Motor neuron (in vitro differentiated cells): ENCODE results near the gene HMGN2. TPM values are rescaled to one million over a fixed set of nuclear protein-coding genes. Genes with fewer than 3 reads are reported as not detected.

Source experiments
- ATAC-seq, 8 experiments: fragments of 200-7000 bp; cut with Tn5 transposase; replicated peaks in 6 of 8; 2 replicates each; pipeline ENCODE4 v1.8.0; 2021; ENCODE audit warnings: mild to moderate bottlenecking in 8 of 8, moderate library complexity in 8 of 8
- H3K27ac ChIP-seq, 2 donors: fragments of 250-450 bp; sonication (Bioruptor Pico); 2 replicates each; pipeline ENCODE4 v1.9.0; 2021; ENCODE audit warnings: antibody characterized with exemption in 2 of 2, mild to moderate bottlenecking in 2 of 2, moderate library complexity in 1 of 2
- H3K4me1 ChIP-seq, 2 donors: fragments of 250-450 bp; sonication (Bioruptor Pico); replicated peaks in 1 of 2; 2 replicates each; pipeline ENCODE4 v1.6.1; 2021; ENCODE audit warnings: antibody characterized with exemption in 2 of 2, mild to moderate bottlenecking in 2 of 2, moderate library complexity in 1 of 2
- H3K4me3 ChIP-seq, 5 donors: fragments of 250-450 bp; sonication (Bioruptor Pico); 2 replicates each; pipeline ENCODE4 v1.9.0; 2021; ENCODE audit warnings: antibody characterized with exemption in 5 of 5, mild to moderate bottlenecking in 5 of 5, moderate library complexity in 4 of 5
- WGBS, 10 experiments: fragments of 450-650 bp; shearing (Covaris generic); methylation state at CpG; one replicate each; pipeline ENCODE4 v1.0.0; 2022; 5-methylcytosine and 5-hydroxymethylcytosine counted together
- in situ Hi-C, 9 experiments: fragments of 400-800 bp; cut with MboI; loops; one replicate each; pipeline ENCODE4 v1.15.0; 2021; ENCODE audit warnings: low sequenced_read_pairs in 9 of 9, low pct_unique_long_range_greater_than_20kb in 2 of 9; ENCODE audit not compliant: unreplicated experiment in 9 of 9
- total RNA-seq, 8 experiments: library from RNA; unstranded; fragments of 300-600 nt; gene quantifications; 2 replicates each; pipeline versions ENCODE4 v1.2.3 to v1.2.4, GENCODE V29; 2022

HMGN2 gene
- total RNA-seq, 8 experiments from 2014 or later = 105 to 1,573 (median 517) TPM

DNA sequence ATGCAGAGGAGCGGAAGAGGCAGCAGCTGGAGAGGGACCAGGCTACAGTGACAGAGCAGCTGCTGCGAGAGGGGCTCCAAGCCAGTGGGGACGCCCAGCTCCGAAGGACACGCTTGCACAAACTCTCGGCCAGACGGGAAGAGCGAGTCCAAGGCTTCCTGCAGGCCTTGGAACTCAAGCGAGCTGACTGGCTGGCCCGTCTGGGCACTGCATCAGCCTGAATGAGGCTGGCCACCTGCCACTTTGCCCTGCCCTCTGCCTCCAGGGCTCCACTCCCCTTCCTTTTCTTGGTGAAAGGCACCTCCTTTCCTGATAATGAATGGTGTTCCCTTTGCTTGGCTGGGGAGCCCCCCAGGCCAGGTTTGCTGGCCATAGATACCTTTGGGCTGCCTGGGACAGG is 3.3 kb upstream of the HMGN2 start:
- Histone ChIP-seq H3K27ac (no peak overlapping the region), H3K4me1 (peaks cover 14 to 16% of the 10 kb centered on the region in 2 donors), H3K4me3 (no peak overlapping the region)
- 22 to 100% (median 80%) methylated on average over 1 to 5 of the region's 10 CpGs; no CpG with 5 or more reads in 5 of the 10 experiments for whole genome bisulfite sequencing, 10 experiments
- peak in 1 of 8 experiments; percentile 1 for ATAC-seq
- in situ Hi-C loops = no loop called here

DNA sequence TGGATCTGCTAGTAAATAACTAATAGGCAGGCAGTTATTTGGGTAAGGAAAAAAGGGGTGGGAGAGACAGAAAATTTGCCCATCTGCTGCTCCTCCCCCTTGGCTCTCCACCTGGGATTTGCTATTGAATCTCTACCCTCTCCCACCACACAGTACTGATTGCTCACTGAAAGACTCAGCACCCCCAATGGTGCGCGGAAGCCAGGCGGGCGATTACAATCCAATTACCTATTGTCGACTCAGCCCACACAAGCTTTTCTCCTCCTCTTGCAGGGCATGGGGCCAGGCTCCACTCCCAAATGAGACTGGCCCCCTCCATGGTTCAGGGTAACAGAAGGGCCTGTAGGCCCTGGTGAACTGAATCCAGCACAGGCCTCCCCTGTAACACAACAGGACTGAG is 2.7 kb upstream of the HMGN2 start:
- no peak for ATAC-seq
- H3K4me3 ChIP-seq = no peak overlapping the region
- in situ Hi-C loops = no loop called here
- no peak overlapping the region for H3K27ac ChIP-seq
- H3K4me1 ChIP-seq = peaks cover 20 to 22% of the 10 kb centered on the region in 2 donors
- 14 to 100% (median 77%) methylated on average over 1 to 5 of the region's 5 CpGs; no CpG with 5 or more reads in 4 of the 10 experiments for WGBS, 10 experiments

DNA sequence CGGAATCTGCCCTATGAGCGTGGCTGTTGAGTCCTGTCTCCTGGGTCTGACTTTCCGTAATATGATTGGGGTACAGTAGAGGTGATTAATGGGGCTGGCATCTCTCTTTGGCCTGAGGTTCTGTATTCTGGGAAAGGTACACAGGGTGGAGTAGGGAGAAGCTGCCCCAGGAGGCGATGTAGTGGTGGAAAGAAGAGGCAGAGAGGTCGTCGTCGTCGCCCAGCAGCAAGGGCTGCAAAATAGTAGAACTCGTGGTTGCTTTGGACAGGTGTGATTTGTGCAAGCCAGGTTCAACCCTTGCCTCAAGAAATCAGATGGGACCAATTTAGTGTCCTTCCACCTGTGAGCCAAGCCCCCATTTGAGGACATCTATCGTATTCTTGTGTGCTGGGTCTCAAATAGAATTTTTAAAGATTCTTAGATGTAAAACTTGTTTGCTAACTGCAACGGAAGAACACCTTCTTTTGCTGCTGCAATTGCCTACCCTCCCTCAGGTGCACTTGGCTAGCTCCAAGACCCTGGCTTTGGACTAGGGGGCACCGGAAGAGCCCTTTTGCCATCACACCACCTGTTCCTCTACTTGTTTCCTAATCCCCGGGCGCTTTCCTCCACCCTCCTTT is 1.3 kb upstream of the HMGN2 start:
- Histone ChIP-seq H3K27ac (peak overlapping the region in 1 of 2 donors; percentile 98), H3K4me3 (peak overlapping the region; percentile 68 to 96 (median 89)), H3K4me1 (peaks cover 20 to 23% of the 10 kb centered on the region in 2 donors)
- no peak for ATAC-seq
- WGBS, 10 experiments = 0 to 100% (median 31%) methylated on average over 1 to 14 of the region's 14 CpGs
- in situ Hi-C loops = no loop called here

DNA sequence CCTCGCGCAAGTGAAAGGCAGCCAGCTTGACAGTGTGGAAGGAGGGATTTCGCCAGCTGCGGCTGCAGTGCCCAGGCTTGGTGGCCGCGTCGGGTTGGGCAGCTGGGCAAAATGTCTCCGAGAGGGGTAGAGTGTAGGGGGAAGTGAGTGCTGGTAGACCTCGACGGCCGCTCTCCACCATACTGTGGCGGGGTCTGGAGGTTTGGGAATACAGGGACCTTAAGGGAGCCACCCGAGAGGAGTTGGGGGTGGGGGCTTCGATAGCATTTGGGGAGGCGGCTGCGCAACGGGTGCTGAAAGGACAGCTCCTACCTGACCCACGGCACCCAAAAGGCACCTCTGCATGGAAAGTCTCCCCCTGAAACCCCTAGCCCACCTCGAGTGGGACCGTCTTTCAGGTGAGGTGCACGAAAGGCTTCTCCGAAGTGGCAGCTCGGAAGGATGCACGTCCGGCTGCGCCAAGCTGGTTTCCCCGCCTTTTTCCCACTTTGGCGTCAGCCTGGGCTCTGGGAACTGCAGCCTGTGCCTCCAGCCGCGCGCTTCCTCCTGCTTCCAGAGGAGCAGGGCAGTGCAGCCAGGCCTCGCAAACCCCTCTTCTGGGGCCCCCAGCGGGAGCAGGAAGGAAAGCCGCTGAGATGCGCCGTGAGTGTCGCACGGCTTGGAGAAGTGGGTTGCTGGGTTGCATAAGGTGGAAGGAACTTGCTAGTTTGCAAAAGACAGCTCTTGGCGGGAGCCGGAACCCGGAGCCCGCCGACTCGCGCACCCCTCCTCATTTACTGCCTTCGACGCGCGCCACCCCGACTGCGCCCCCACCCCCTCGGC is 531 bp upstream of the HMGN2 start:
- peak; percentile 33 to 73 (median 70) for ATAC-seq
- WGBS, 10 experiments = 0 to 1% (median 0%) methylated on average over 6 to 24 of the region's 52 CpGs; no CpG with 5 or more reads in 6 of the 10 experiments
- peak overlapping the region; percentile 68 to 96 (median 89) for H3K4me3 ChIP-seq
- H3K27ac ChIP-seq = peak overlapping the region; percentile 1 to 98
- in situ Hi-C loops = no loop called here
- peaks cover 20 to 23% of the 10 kb centered on the region in 2 donors for H3K4me1 ChIP-seq

DNA sequence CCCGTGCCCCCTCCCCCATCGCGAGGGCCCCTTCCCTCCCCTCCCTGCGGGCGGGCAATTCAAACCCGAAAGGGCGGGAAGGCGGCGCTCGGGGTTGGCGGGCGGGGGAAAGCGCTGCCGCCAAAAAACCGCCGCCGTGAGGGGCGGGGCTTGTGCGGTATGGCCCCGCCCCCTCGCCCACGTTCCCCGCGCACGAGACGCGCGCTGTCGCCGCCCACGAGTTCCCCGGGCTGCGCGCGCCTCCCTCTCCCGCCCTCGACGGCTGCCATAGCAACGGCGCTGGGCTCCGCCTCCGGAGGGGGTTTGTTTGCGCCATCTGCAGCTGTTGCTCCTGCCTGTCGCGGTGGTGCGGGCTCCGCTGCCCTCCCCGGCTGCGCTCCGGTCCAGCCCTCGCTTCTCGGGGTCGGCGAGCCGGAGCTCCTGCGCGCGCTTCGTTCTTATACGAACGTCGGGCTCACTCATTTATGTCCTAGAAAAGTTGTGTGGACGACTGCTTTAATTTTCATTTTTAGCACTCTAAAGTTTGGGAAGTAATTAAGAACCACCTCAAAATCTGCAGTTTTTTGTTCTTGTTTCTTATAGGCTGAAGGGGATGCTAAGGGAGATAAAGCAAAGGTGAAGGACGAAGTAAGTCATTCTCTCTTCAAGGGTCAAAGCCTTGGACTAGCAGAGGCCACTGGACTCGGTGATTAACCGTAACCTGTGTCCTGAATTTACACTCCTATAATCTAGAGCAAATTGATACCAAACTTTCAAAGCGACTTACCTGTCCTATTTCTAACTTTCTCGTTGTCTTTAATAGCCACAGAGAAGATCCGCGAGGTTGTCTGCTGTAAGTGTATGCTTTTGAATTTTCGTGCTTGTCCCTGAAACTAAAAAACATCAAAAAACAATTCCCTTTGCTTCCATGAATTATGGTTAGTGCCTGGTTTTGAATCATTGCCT is 933 bp downstream of the HMGN2 start:
- ATAC-seq = peak; percentile 61 to 72 (median 68)
- Histone ChIP-seq H3K4me3 (peak overlapping the region; percentile 68 to 96 (median 89)), H3K4me1 (peaks cover 20 to 23% of the 10 kb centered on the region in 2 donors), H3K27ac (peak overlapping the region; percentile 95 to 98)
- in situ Hi-C loops = no loop called here
- WGBS, 10 experiments = 3 to 48% (median 17%) methylated on average over 6 to 27 of the region's 71 CpGs

DNA sequence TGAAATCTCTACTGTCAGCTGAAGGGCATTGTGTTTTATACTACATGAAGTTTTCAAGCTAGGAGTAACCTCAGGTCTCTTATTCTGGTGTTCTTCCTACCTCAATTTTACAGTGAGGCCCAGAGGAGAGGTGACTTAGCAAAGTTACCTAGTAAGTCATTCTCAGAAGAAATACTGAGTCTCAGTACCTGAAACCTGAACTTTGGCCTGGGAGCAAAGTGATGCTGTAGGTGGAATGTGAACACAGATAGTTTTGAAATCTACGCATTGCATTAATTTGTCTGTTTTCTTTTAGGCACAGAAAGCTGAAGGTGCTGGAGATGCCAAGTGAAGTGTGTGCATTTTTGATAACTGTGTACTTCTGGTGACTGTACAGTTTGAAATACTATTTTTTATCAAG is 2.6 kb downstream of the HMGN2 start:
- H3K4me3 ChIP-seq = no peak overlapping the region

DNA sequence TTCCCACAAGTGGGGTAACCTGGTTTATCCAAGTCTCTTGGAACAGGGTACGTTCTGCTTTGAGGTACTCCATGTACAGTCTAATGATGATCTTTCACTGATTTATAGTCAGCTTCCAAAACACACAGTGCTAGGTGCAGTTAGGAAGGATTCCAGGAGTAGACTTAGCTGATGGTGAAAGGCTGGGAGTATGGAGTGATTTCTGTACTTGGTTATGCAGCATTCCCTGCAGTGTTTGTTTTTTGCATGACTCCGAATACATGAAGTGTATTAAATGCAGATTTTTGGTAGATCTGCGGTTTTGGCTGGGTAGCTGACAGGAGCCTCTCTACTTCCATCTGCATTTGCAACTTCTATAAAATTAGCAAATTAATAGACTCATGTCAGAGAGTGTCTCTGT is 3.7 kb downstream of the HMGN2 start:
- H3K27ac ChIP-seq = no peak overlapping the region
- no peak overlapping the region for H3K4me3 ChIP-seq
- peak in 2 of 8 experiments; percentile 2 for ATAC-seq
- 28 to 100% (median 97%) methylated on average over 1 to 3 of the region's 3 CpGs; no CpG with 5 or more reads in 3 of the 10 experiments for WGBS, 10 experiments
- peaks cover 14 to 17% of the 10 kb centered on the region in 2 donors for H3K4me1 ChIP-seq
- in situ Hi-C loops = no loop called here

More for the DNA sequence above, 2.6 kb downstream of the HMGN2 start:
- no peak for ATAC-seq
- peaks cover 20 to 23% of the 10 kb centered on the region in 2 donors for H3K4me1 ChIP-seq
- in situ Hi-C loops = no loop called here
- WGBS, 10 experiments = 100% methylated on average over 1 of the region's 1 CpG; no CpG with 5 or more reads in 4 of the 10 experiments
- H3K27ac ChIP-seq = no peak overlapping the region

DNA sequence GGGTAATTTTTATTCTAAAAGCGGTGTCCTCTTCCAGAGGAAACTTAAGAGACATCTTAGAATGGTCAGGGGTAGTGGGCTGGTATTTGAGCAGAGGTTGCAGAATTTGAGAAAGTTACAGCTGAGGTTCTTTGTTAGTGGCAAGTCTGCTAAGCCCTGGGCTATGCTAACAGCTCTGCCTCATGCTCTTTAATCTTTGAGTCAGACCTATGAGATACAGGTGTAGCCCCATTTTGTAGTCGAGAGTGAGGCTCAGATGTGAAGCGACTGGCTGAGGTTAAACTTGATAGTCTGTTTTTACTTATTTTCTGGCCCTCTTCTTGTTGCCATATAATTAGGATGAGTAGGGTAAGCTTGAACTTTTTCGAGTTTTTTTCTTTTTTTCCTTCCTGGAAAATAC is 4.7 kb downstream of the HMGN2 start:
- H3K4me3 ChIP-seq = no peak overlapping the region
- peaks cover 11 to 13% of the 10 kb centered on the region in 2 donors for H3K4me1 ChIP-seq
- in situ Hi-C loops = no loop called here
- 10 to 100% (median 90%) methylated on average over 1 to 4 of the region's 4 CpGs for whole genome bisulfite sequencing, 10 experiments
- ATAC-seq = no peak
- H3K27ac ChIP-seq = no peak overlapping the region

DNA sequence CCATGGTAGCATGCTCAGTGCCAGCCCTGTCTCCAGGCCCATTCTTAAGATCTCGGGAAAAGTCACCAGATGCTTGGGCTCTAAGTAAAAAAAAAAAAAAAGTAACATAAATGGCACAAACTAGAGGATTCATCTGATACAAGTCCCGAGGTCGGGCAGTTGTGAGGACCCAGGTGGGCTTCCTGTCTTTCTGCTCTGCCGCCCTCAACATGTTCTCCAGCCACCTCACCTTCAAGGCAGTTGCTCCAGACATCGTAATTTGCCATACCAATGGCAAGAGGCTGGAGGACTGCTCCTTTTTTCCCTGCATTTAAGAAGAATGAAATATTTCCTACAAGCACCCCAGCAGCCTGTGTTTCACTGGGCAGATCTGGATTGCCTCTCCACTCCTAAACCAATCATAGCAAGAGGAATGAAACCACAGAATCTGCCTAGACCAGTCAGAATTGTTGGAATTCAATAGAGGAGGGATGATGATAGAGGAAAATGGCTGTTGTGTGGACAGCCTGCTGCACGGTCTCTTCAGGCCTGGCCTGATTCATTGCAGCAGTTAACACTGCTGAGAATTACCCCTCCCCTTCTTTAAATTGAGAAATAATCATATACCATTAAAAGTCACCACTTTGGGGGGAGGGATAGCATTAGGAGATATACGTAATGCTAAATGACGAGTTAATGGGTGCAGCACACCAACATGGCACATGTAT is 5.4 kb downstream of the HMGN2 start:
- 43 to 100% (median 84%) methylated on average over 3 to 8 of the region's 8 CpGs; no CpG with 5 or more reads in 1 of the 10 experiments for WGBS, 10 experiments

DNA sequence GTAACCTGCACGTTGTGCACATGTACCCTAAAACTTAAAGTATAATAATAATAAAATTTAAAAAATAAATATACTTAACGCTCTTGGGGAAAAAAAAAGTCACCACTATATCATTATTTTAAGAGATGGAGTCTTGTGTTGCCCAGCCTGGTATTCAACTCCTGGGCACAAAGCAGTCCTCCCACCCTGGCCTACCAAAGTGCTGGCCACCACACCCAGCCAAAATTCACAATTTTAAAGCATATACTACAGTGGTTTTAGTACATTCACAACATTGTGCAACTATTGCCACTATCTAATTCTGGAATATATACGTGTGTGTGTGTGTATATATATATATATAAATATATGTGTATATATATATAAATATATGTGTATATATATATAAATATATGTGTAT is 5.9 kb downstream of the HMGN2 start:
- H3K27ac ChIP-seq = no peak overlapping the region
- H3K4me3 ChIP-seq = no peak overlapping the region
- in situ Hi-C loops = no loop called here
- WGBS, 10 experiments = 45 to 100% (median 95%) methylated on average over 1 to 2 of the region's 3 CpGs
- H3K4me1 ChIP-seq = peaks cover 11 to 13% of the 10 kb centered on the region in 2 donors
- ATAC-seq = no peak

More for the DNA sequence above, 5.4 kb downstream of the HMGN2 start:
- ATAC-seq = no peak
- no peak overlapping the region for H3K4me3 ChIP-seq
- peaks cover 11 to 13% of the 10 kb centered on the region in 2 donors for H3K4me1 ChIP-seq
- in situ Hi-C loops = no loop called here
- H3K27ac ChIP-seq = no peak overlapping the region

DNA sequence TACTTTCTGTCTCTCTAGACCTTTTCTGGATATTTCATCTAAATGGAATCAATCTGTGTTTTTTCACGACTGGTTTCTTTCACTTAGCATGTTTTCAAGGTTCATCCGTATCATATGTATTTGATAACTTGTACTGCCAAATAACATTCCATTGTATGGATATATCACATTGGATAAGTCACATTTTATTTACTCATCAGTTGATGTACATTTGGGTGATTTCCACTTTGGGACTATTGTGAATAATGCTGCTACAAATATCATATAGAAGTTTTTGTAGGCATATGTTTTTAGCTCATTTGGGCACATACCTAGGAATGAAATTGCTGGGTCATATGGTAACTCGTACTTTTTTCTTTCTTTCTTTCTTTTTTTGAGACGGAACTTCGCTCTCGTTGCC is 6.7 kb downstream of the HMGN2 start:
- Histone ChIP-seq H3K27ac (no peak overlapping the region), H3K4me3 (no peak overlapping the region), H3K4me1 (peaks cover 5 to 7% of the 10 kb centered on the region in 2 donors)
- in situ Hi-C loops = no loop called here
- no peak for ATAC-seq
- WGBS, 10 experiments = 74 to 100% (median 97%) methylated on average over 1 to 6 of the region's 6 CpGs

DNA sequence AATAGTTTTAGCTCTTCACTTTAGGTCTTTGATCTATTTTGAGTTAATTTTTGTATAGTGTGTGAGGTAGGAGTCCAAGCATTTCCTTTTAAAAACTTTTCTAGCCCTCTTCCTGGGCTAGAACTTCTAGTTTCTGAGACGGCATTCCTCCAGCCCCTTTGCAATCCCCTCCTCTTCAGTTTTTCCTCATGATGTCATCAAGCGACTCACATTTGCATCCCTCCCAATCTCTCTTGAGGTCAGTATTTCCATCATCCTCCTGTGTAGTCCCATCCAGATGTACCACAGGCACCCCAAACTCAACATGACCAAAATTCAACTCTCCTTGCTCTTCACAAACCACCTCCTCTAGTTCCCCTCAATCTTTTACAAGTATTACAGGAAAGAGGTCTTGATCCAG is 10.7 kb downstream of the HMGN2 start:
- peaks cover 6 to 9% of the 10 kb centered on the region in 2 donors for H3K4me1 ChIP-seq
- H3K4me3 ChIP-seq = no peak overlapping the region
- H3K27ac ChIP-seq = no peak overlapping the region
- no peak for ATAC-seq
- WGBS, 10 experiments = 40 to 91% (median 71%) methylated on average over 1 to 2 of the region's 2 CpGs
- in situ Hi-C loops = no loop called here
